Measurements from ENCODE around the gene PLCB4. TPM values are rescaled to one million over a fixed set of nuclear protein-coding genes. Genes with fewer than 3 reads are reported as not detected.

Gene PLCB4
- polyA plus RNA-seq, 1 of the 3 experiments (the other 2 are of a cell fraction), result 5.5 TPM

- TF ChIP-seq, protein P1, sequence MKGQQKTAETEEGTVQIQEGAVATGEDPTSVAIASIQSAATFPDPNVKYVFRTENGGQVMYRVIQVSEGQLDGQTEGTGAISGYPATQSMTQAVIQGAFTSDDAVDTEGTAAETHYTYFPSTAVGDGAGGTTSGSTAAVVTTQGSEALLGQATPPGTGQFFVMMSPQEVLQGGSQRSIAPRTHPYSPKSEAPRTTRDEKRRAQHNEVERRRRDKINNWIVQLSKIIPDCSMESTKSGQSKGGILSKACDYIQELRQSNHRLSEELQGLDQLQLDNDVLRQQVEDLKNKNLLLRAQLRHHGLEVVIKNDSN (IDR thresholded peaks at IDR 0.05; ENCODE audit: borderline replicate concordance, low read depth), result no peak
- no peak for TF ChIP-seq MEF2A (IDR thresholded peaks at IDR 0.05; ENCODE audit: borderline replicate concordance, low read depth)
- TF ChIP-seq TEAD4 (IDR thresholded peaks at IDR 0.05; ENCODE audit: borderline replicate concordance, insufficient read depth), result no peak
- no peak for TF ChIP-seq TAF1 (IDR thresholded peaks at IDR 0.05; ENCODE audit: borderline replicate concordance, low read depth, low read length)
- TF ChIP-seq FOXM1 (IDR thresholded peaks at IDR 0.05; ENCODE audit: low read depth), result no peak
- TF ChIP-seq ELF1 (IDR thresholded peaks at IDR 0.05), result no peak
- TF ChIP-seq CHD2 (IDR thresholded peaks at IDR 0.05; ENCODE audit: low read length, partially characterized antibody), result no peak
- no peak for TF ChIP-seq FOSL2 (IDR thresholded peaks at IDR 0.05; ENCODE audit: borderline replicate concordance, low read depth)
- TF ChIP-seq POLR2AphosphoS5 (IDR thresholded peaks at IDR 0.05; ENCODE audit: low read depth, low read length), result no peak
Measured at GRCh38 chr20:9276966-9277468, 208.1 kb downstream of the PLCB4 start (continued).

- WGBS (ENCODE audit: low lambda C conversion rate), result 97% methylated on average over 2 of the region's 2 CpGs
- no peaks in the 10 kb centered on the region for H3F3A ChIP-seq (replicated peaks; ENCODE audit: insufficient read depth)
- DNase-seq, result no peak
- ChIA-PET POLR2A (no interaction called here), CTCF (interaction anchor here (1.3 to 2.4 kb wide), 2 partner anchors 9 to 12 kb away, joined by 3 to 7 read pairs; no protein-coding TSS in a partner anchor)
- no peaks in the 10 kb centered on the region for H3K79me2 ChIP-seq (ENCODE audit: insufficient read depth)
- H3K9me2 ChIP-seq, result no peaks in the 10 kb centered on the region
- H3K27ac ChIP-seq (ENCODE audit: low read depth in 2 of 2, low read length in 1 of 2), result peak overlapping the region in 1 of 2 experiments; percentile 82; a peak in 2 of 4 replicates
- no peaks in the 10 kb centered on the region for H3K9me3 ChIP-seq
- no peak overlapping the region for H3K4me2 ChIP-seq
- TF ChIP-seq EZH2phosphoT487 (IDR thresholded peaks at IDR 0.05; ENCODE audit: borderline replicate concordance, low read depth) (no peak), NFIC (IDR thresholded peaks at IDR 0.05; ENCODE audit: borderline replicate concordance) (no peak), YY1 (IDR thresholded peaks at IDR 0.05; ENCODE audit: low read depth) (no peak), MEF2A (IDR thresholded peaks at IDR 0.05; ENCODE audit: borderline replicate concordance, low read depth) (no peak), ZBTB33 (IDR thresholded peaks at IDR 0.05; ENCODE audit: borderline replicate concordance, low read depth) (no peak), EP300 (IDR thresholded peaks at IDR 0.05; ENCODE audit: borderline replicate concordance in 1 of 2, low read depth in 1 of 2, low read length in 1 of 2) (no peak), NRF1 (IDR thresholded peaks at IDR 0.05; ENCODE audit: low read depth, low read length) (no peak), GATA2 (CRISPR knock-in tag; IDR thresholded peaks at IDR 0.05) (no peak), GABPA (IDR thresholded peaks at IDR 0.05; ENCODE audit: low read depth) (no peak), TAF1 (IDR thresholded peaks at IDR 0.05; ENCODE audit: borderline replicate concordance, low read depth, low read length) (no peak), FOSL2 (IDR thresholded peaks at IDR 0.05; ENCODE audit: borderline replicate concordance, low read depth) (no peak), RCOR1 (IDR thresholded peaks at IDR 0.05; ENCODE audit: low read length) (no peak), RXRA (IDR thresholded peaks at IDR 0.05; ENCODE audit: borderline replicate concordance, low read depth) (no peak)
- TF ChIP-seq, protein P2, sequence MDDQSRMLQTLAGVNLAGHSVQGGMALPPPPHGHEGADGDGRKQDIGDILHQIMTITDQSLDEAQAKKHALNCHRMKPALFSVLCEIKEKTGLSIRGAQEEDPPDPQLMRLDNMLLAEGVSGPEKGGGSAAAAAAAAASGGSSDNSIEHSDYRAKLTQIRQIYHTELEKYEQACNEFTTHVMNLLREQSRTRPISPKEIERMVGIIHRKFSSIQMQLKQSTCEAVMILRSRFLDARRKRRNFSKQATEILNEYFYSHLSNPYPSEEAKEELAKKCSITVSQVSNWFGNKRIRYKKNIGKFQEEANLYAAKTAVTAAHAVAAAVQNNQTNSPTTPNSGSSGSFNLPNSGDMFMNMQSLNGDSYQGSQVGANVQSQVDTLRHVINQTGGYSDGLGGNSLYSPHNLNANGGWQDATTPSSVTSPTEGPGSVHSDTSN (IDR thresholded peaks at IDR 0.05), result no peak
- H3K9ac ChIP-seq, result no peak overlapping the region
- H3K36me3 ChIP-seq (replicated peaks in 1 of 2; ENCODE audit: control insufficient read depth in 1 of 2, insufficient read depth in 2 of 2, low read length in 1 of 2), result peaks cover 0 to 4% of the 10 kb centered on the region in 2 experiments
- no peak overlapping the region for H3K4me3 ChIP-seq (ENCODE audit: low read depth in 2 of 2, low read length in 1 of 2)
- H2AFZ ChIP-seq (ENCODE audit: low read depth), result no peak overlapping the region
- no peaks in the 10 kb centered on the region for H4K20me1 ChIP-seq (ENCODE audit: insufficient read depth)
- H3K4me1 ChIP-seq (ENCODE audit: control insufficient read depth in 1 of 2, insufficient read depth in 2 of 2, low read depth in 1 of 2, low read length in 1 of 2), result peaks cover 0 to 26% of the 10 kb centered on the region in 2 experiments; a peak in 2 of 4 replicates
- no peaks in the 10 kb centered on the region for H3K27me3 ChIP-seq (ENCODE audit: insufficient read depth)
Measured at GRCh38 chr20:9279918-9280401, 211.1 kb downstream of the PLCB4 start.

Measured in SK-N-SH (cell line).